Activated T-cell treated with anti-CD3 and anti-CD28 coated beads, Interleukin-2, amount 50 U/mL, for 4 hours (primary cell): ENCODE results near the gene MED16. TPM values are rescaled to one million over a fixed set of nuclear protein-coding genes. Genes with fewer than 3 reads are reported as not detected.
"Not testable (repeated sequence)": the region's sequence is repeated elsewhere in the genome, so short reads cannot be mapped to it uniquely, and the experiment has no call there.

Experiments
- ATAC-seq, 2 donors: fragments of 200-7000 bp; cut with Tn5 transposase; one replicate each; pipeline ENCODE4 v1.10.0; 2021
- DNase-seq: peaks from one replicate; pipeline ENCODE4 v3.0.0-alpha.2; 2020
- H3K27me3 Mint-ChIP-seq: one replicate; pipeline ENCODE4 v1.8.0; 2021; ENCODE audit warnings: low read depth, mixed read lengths
- H3K36me3 Mint-ChIP-seq: one replicate; pipeline ENCODE4 v1.8.0; 2022; ENCODE audit warnings: mixed read lengths; ENCODE audit not compliant: insufficient read depth
- H3K4me1 Mint-ChIP-seq: one replicate; pipeline ENCODE4 v1.8.0; 2021; ENCODE audit warnings: low read depth, mixed read lengths
- H3K4me3 Mint-ChIP-seq: one replicate; pipeline ENCODE4 v1.8.0; 2021; ENCODE audit warnings: mild to moderate bottlenecking, moderate library complexity, mixed read lengths
- H3K9me3 Mint-ChIP-seq: one replicate; pipeline ENCODE4 v1.8.0; 2021; ENCODE audit warnings: mixed read lengths
- total RNA-seq, 3 donors: library from RNA; stranded (reverse); gene quantifications; one replicate each; pipeline ENCODE4 v1.2.1, GENCODE V29; 2021

MED16 gene
- total RNA-seq, 3 donors from 2014 or later: 70.4 to 73.9 (median 73.6) TPM

GRCh38 chr19:821231-821824 lies 71.7 kb downstream of the MED16 start:
- Mint-ChIP-seq H3K36me3 (peaks cover 3% of the 10 kb centered on the region), H3K9me3 (no peaks in the 10 kb centered on the region), H3K4me3 (no peak overlapping the region), H3K4me1 (no peaks in the 10 kb centered on the region), H3K27me3 (peaks cover 19% of the 10 kb centered on the region)
- ATAC-seq: no peak
- DNase-seq: no peak

DNA sequence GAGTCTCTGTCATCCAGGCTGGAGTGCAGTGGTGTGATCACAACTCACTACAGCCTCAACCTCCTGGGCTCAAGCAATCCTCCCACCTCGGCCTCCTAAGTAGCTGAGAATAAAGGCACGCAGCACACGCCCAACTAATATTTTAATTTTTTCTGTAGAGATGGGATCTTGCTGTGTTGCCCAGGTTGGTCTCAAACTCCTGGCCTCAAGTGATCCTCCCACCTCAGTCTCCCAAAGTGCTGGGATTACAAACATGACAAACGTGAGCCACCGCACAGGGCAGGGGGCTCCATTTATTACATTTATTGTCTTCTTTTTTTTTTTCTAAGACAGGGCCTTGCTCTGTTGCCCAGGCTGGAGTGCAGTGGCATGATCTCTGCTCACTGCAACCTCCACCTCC lies 72.8 kb downstream of the MED16 start:
- H3K36me3 Mint-ChIP-seq, DNase-seq, ATAC-seq, H3K4me3 Mint-ChIP-seq, H3K4me1 Mint-ChIP-seq, H3K9me3 Mint-ChIP-seq: not testable (repeated sequence)
- peaks cover 19% of the 10 kb centered on the region for H3K27me3 Mint-ChIP-seq

Other genes starting within 250 kb of the MED16 start
- 100 to 1,000 TPM; 144 to 162 (median 147) TPM for gene RNF126, start 230.0 kb downstream of the MED16 start, total RNA-seq
- 1 to 10 TPM; 8.0 to 9.9 (median 8.3) TPM for gene FSTL3, start 216.8 kb downstream of the MED16 start, total RNA-seq
- under 1 TPM in 2 of 3 donors, not detected in 1; 0.87 to 0.94 TPM for gene PRSS57, start 197.7 kb downstream of the MED16 start, total RNA-seq
- under 1 TPM; 0.26 to 0.61 (median 0.27) TPM for gene PALM, start 184.3 kb downstream of the MED16 start, total RNA-seq
- gene MISP, start 142.1 kb downstream of the MED16 start, total RNA-seq: under 1 TPM in 1 of 3 donors, not detected in 2; 0.08 TPM
- gene PTBP1, start 95.7 kb downstream of the MED16 start, total RNA-seq: 1,000 to 10,000 TPM; 1,071 to 1,170 (median 1,104) TPM
- under 1 TPM in 1 of 3 donors, not detected in 2; 0.24 TPM for gene PLPPR3, start 71.2 kb downstream of the MED16 start, total RNA-seq
- gene AZU1, start 65.3 kb downstream of the MED16 start, total RNA-seq: not detected
- gene PRTN3, start 52.2 kb downstream of the MED16 start, total RNA-seq: not detected
- not detected for gene ELANE, start 40.9 kb downstream of the MED16 start, total RNA-seq
- gene CFD, start 33.5 kb downstream of the MED16 start, total RNA-seq: 1 to 10 TPM in 2 of 3 donors, under 1 TPM in 1; 0.49 to 1.9 (median 1.1) TPM
- gene RNU6-9, start 297 bp upstream of the MED16 start, total RNA-seq: not detected
- 10 to 100 TPM; 92.3 to 97.7 (median 96.3) TPM for gene R3HDM4, start 20.0 kb upstream of the MED16 start, total RNA-seq
- 1 to 10 TPM; 2.9 to 5.1 (median 3.3) TPM for gene KISS1R, start 24.1 kb upstream of the MED16 start, total RNA-seq
- 10 to 100 TPM in 1 of 3 donors, 1 to 10 TPM in 2; 7.3 to 13.2 (median 10.0) TPM for gene ARID3A, start 32.8 kb upstream of the MED16 start, total RNA-seq
- 100 to 1,000 TPM; 163 to 217 (median 199) TPM for gene WDR18, start 91.2 kb upstream of the MED16 start, total RNA-seq
- under 1 TPM; 0.05 to 0.19 (median 0.08) TPM for gene GRIN3B, start 107.2 kb upstream of the MED16 start, total RNA-seq
- 100 to 1,000 TPM; 197 to 210 (median 204) TPM for gene TMEM259, start 127.9 kb upstream of the MED16 start, total RNA-seq
- gene RNU6-2, start 128.3 kb upstream of the MED16 start, total RNA-seq: not detected
- gene CNN2, start 133.4 kb upstream of the MED16 start, total RNA-seq: 10 to 100 TPM; 52.3 to 69.3 (median 57.8) TPM
- 1 to 10 TPM; 7.1 to 8.7 (median 8.6) TPM for gene ABCA7, start 146.9 kb upstream of the MED16 start, total RNA-seq
- 100 to 1,000 TPM; 128 to 133 (median 133) TPM for gene ARHGAP45, start 174.0 kb upstream of the MED16 start, total RNA-seq
- 100 to 1,000 TPM; 303 to 380 (median 323) TPM for gene POLR2E, start 202.2 kb upstream of the MED16 start, total RNA-seq
- 100 to 1,000 TPM; 148 to 165 (median 162) TPM for gene GPX4, start 210.8 kb upstream of the MED16 start, total RNA-seq